ENCODE data around the gene TRIM46. TPM values are rescaled to one million over a fixed set of nuclear protein-coding genes. Genes with fewer than 3 reads are reported as not detected.

TRIM46 gene
- total RNA-seq = under 1 TPM in 3 of 4 donors, not detected in 1; 0.51 to 0.75 (median 0.66) TPM

GRCh38 chr1:155173478-155174323 lies at the start of gene TRIM46:
Gene TRIM46 (plus strand): TSS chr1:155173849. CDS start chr1:155173967, 118 bp downstream.
- TF ChIP-seq CTCF (IDR thresholded peaks at IDR 0.05; ENCODE audit: low read depth) = no peak

- TF ChIP-seq CTCF (IDR thresholded peaks at IDR 0.05; ENCODE audit: low read depth) = no peak
These were observed 48.9 kb upstream of the TRIM46 start for GRCh38 chr1:155124503-155125463.

GRCh38 chr1:155125511-155125945 lies 48.1 kb upstream of the TRIM46 start:
- TF ChIP-seq CTCF (IDR thresholded peaks at IDR 0.05; ENCODE audit: low read depth) = no peak

- no peak for TF ChIP-seq CTCF (IDR thresholded peaks at IDR 0.05; ENCODE audit: low read depth)
These were observed 47.6 kb upstream of the TRIM46 start for GRCh38 chr1:155125946-155126555.

GRCh38 chr1:155126556-155127104 lies 47.0 kb upstream of the TRIM46 start:
- no peak for TF ChIP-seq CTCF (IDR thresholded peaks at IDR 0.05; ENCODE audit: low read depth)

- TF ChIP-seq CTCF (IDR thresholded peaks at IDR 0.05; ENCODE audit: low read depth) = no peak
These were observed 46.3 kb upstream of the TRIM46 start, which contains the start of gene EFNA1 for GRCh38 chr1:155127105-155127966. Gene EFNA1 (plus strand): TSS chr1:155127876. CDS start chr1:155127978, 102 bp downstream.
